ENCODE data around the gene PLCD4.

DNA sequence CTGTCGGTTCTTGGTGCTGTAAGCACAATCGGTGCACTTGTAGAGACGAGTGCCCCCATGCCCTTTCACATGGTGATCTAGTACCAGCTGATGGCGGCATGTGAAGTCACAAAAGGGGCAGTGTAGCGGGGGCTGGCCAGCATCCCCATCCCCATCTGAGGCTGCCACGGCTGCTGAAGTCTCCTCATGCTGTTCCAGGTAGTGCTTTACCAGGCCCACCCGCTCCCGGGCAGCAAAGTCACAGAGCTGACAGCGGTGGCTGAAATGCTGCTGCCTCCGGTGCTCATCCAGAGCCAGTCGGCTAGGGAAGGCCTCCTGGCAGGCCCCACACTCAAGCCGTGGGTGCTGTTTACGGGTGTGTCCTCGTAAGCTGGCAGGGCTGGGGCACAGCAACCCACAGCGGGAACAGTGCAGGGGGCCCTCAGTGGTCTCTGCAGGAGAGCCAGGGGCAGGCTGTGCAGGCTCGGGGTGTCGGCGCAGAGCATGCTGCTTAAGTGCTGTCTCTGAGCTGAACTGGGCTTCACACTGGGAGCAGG is 34.5 kb downstream of the PLCD4 start:
- TF ChIP-seq, protein P1, sequence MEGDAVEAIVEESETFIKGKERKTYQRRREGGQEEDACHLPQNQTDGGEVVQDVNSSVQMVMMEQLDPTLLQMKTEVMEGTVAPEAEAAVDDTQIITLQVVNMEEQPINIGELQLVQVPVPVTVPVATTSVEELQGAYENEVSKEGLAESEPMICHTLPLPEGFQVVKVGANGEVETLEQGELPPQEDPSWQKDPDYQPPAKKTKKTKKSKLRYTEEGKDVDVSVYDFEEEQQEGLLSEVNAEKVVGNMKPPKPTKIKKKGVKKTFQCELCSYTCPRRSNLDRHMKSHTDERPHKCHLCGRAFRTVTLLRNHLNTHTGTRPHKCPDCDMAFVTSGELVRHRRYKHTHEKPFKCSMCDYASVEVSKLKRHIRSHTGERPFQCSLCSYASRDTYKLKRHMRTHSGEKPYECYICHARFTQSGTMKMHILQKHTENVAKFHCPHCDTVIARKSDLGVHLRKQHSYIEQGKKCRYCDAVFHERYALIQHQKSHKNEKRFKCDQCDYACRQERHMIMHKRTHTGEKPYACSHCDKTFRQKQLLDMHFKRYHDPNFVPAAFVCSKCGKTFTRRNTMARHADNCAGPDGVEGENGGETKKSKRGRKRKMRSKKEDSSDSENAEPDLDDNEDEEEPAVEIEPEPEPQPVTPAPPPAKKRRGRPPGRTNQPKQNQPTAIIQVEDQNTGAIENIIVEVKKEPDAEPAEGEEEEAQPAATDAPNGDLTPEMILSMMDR (IDR thresholded peaks at IDR 0.05), result no peak
- TF ChIP-seq, protein P2, sequence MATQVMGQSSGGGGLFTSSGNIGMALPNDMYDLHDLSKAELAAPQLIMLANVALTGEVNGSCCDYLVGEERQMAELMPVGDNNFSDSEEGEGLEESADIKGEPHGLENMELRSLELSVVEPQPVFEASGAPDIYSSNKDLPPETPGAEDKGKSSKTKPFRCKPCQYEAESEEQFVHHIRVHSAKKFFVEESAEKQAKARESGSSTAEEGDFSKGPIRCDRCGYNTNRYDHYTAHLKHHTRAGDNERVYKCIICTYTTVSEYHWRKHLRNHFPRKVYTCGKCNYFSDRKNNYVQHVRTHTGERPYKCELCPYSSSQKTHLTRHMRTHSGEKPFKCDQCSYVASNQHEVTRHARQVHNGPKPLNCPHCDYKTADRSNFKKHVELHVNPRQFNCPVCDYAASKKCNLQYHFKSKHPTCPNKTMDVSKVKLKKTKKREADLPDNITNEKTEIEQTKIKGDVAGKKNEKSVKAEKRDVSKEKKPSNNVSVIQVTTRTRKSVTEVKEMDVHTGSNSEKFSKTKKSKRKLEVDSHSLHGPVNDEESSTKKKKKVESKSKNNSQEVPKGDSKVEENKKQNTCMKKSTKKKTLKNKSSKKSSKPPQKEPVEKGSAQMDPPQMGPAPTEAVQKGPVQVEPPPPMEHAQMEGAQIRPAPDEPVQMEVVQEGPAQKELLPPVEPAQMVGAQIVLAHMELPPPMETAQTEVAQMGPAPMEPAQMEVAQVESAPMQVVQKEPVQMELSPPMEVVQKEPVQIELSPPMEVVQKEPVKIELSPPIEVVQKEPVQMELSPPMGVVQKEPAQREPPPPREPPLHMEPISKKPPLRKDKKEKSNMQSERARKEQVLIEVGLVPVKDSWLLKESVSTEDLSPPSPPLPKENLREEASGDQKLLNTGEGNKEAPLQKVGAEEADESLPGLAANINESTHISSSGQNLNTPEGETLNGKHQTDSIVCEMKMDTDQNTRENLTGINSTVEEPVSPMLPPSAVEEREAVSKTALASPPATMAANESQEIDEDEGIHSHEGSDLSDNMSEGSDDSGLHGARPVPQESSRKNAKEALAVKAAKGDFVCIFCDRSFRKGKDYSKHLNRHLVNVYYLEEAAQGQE (IDR thresholded peaks at IDR 0.05; ENCODE audit: low read depth, low read length), result no peak

All from SK-N-SH (cell line).